ENCODE results near the gene CDC45.

The CDC45 gene

DNA sequence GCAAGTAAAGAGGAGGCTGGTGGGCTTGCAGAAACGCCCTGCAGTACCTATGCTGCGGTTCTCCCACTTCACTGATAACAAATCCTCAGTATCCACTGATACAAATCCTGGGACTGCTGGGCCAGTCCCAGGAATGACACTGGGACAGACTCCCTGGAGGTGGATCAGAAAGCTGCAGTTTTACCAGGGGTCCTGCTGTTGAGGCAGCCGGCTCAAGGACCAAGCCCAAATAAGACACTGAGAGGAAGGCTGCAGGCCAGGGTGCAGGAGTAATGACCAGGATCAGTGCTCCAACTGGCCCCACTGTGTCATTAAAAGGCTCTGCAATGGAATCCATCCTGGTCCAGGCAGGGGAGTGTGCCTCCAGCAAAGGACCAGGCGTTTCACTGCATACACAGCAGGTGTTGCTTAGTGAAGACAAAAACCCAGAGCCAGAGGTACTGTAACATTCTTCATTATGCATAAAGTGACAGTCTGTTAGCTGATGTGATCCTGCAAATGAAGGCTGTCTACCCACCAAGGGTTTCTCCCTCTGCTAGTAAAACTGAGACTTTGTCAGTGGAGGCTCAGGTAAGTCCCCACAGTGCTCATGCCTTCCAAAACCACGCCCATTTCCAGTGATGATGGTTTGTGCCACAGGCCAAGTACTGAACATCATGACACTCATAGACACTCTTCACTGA is 30.8 kb upstream of the CDC45 start:
- no peak for DNase-seq

DNA sequence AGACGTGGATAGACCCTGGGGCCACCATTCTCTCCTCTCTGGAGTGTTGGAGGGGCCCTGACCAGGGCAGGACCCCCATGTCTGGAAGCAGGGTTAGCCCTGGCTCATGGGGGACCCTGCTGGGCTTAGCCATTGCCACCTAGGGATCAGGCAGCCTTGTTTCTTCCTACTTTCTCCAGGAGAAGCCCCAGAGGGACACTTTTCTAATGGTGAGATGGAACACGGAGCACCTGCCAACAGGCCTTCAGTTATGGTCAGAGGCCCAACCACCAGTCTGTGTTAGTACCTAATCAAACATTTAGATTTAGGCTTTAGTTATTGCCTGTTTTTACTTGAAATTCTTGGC is 30.3 kb upstream of the CDC45 start:
- DNase-seq: no peak

DNA sequence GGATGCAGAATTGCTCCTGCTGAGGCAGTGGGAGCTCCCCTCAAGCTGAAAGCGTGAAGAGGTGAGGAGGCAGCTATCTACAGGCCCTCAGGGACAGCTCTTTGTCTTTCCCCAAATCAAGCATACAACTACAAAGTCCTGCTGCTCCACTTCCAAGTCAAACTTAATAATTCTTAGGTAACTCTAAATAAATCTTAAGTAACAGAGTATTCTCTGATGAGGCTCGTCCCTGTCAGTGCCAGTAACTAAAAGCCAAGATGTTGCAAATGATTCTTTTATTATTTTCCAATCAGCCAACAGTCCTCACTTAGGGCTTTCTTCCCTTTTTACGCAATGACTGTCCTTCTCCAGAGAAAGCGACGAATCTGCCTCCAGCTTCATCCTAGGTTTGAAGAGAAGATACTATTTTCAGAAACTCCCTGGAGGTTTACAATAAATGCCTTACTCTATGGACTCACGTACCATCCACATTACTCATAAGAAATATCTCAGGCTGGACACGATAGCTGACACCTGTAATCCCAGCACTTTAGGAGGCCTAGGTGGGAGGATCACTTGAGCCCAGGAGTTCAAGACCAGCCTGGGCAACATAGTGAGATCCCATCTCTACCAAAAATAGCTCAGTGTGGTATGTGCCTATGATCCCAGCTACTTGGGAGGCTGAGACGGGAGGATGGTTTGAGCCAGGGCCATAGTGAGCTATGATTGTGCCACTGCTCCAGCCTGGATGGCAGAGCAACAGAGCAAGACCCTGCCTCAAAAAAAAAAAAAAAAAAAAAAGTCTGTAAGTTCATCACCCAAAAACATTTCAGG is 29.2 kb upstream of the CDC45 start:
- no peak for DNase-seq

DNA sequence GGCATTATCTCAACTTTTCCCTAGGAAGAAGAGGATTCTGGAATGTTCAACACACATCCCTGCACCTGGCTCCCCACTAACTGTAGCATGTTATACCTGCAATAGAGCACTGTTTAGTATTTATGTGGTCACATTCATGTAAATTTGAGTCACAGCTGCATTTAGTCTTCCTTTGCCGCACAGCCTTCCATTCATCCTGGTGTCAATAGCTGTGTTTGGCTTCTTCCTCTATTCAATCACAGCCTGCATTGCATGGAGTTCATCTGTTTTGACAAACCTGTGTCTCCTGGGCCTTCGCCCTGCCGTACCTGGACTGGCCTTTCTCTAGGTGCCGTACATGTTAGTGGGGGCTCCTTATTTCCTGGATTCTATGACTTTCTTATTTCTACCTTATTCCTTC is 28.1 kb upstream of the CDC45 start:
- no peak for DNase-seq

DNA sequence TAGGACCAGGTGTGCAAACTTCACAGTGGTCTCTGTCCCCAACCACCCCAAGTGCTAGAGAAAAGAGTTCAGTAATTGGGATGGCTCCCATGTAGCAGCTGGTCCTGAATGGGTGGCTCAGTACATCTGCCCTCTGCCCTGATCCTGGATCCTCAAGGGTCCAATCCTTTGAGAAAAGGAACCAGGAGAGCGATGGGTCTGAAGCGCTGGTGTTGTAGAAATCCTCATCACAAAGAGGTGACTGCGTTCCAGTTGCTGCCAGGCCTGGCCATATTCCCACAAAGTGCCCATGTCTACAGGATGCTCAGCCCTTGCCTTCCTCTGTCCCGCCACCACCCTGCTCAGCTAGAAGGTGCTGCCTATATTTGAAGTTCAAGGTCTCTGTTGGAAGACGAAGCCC is 26.0 kb upstream of the CDC45 start:
- DNase-seq: no peak

DNA sequence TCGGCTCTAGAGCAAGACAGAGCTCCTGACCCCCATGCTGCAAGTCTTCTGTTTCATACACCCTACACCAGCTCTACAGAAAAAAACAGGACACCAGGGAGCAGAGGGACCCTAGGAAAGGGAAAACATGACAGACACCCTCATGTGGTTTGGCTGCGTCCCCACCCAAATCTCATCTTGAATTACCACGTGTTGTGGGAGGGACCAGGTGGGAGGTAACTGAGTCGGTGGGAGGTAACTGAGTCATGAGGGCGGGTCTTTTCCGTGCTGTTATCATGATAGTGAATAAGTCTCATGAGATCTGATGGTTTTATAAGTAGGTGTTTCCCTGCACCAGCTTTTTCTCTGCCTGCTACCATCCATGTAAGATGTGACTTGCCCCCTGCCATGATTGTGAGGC is 25.6 kb upstream of the CDC45 start:
- no peak for DNase-seq

DNA sequence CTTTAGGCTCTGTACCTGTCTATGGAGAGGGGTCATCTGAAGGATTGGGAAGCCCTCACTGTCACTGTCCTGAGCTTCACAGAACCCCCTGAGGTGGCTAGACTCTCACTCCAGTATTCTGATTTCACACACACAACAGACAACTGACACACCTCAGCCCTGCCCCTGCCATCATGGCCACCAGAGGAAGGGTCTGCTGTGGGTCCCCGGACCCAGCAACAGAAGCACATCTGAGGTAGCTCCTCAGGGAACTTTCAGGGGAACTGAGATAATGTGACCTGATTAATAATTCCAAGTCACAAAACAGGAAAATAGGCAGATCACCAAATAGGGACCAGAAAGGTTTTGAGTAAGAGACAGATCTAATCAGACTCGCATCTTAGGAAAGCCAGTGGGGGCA is 24.7 kb upstream of the CDC45 start:
- no peak for DNase-seq

DNA sequence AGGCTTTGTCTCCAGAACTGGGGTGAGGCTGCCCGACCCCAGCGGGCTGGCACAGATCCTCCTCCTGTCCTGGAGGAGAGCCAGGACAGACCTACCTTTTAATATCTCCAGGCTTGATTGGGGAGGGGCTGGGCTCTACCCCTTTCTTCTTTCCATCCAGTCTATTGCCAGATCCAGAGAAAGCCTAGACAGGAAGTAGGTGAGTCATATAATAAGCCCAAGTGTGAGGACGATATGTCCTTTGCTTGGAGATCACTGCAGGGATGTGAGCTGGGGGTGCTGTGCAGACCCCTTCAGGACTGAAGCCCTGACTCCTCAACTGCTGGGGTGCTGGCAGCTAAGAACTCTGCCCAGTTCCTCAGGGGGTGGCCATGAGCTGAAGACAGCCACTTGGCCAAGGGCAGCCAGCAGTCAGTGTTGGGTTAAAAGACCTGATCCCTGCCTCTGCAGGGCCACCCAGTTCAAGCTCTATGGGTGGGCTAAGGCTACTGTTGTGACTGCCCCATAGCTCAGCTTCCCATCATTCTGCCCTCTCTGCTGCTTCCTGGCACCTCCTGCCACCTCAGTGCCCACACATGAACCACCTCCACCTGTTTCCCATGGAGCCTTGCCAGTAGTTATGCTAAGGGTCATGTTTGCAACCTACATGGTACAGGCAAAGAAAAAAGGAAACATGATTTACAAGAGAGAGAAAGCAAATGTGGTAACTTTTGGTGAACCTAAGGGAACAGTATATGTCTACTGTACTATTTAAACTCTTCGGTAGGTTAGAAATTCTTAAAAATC is 23.9 kb upstream of the CDC45 start:
- no peak for DNase-seq

DNA sequence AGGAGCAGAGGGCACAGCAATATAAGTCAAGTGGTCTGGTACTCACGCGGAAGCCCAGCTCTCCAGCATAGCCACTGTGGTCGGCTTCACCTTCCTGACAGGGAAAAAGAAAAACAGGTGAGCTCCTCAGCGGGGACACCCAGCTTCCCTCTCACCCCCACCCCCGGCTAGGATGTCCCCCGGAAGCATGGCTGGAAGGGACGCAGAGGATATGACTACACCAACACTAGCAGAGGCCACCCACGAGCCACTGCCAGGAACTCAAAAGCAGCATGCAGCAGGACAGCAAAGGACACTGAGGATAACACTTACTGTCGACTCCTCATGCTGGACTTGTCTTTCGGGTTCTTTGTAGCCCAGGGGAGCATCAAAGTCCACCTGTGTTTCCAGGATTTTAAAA is 23.2 kb upstream of the CDC45 start:
- DNase-seq: no peak

DNA sequence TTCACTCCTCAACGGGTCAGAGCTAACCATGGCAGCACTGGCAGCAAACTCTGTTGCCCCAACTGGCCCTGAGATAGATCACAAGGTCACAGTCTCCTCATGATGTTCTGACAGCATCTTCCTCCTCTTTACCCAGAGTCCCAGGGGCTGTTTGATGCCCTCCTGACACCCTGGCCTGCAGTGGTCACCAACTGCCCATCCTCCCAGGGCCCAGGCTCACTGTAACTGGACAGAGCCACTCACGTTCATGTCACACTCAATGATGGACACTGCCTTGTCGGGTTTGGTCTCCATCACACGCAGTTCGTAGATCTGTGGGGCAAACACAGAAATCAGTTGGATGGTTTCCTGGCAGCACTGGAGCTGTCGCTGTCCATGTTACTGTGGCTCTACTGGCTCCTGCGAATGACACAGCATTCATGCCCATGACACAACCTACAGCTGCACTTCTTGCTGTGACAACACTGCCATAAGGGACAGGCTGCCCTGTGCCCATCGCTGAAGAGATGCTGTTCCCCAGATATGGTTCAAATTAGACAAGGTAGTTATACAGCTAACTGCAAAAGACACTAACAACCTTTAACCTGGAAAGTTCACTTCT is 21.8 kb upstream of the CDC45 start:
- no peak for DNase-seq

DNA sequence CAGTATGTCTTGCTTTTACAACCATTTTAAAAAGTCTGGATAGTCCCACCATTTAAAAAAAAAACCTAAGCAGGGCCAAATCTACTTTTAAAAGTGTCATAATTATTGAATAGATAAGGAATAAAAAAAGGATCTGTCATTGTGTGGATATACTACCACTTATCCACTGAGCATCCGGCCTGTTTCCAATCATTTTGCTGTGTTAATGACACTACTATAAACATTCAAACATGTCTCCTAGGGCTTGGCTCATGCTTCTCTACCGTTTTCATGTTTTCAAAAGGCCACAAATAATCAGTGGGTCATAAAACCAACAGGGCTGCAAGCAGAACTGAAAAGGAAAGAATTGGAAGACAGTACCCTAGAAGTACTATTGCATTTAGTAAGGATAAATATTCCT is 19.7 kb upstream of the CDC45 start:
- no peak for DNase-seq

DNA sequence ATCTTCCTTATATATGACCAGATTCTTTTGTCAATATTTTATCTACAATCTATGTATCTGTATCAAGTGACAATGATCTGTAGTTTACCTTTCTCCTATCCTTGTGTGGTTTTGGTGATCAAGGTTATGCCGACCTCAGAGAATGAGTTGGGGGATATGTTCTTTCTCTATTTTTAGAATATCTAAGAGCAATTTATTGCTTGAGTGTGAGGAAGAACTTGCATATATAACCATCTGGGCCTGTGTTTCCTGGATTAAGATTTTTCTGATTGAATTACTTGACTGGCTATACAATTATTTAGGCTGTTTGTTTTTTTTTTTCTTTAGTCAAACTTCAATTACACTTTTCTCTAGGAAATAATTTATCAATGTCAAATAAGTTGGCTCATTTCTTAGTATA is 18.2 kb upstream of the CDC45 start:
- DNase-seq: no peak

DNA sequence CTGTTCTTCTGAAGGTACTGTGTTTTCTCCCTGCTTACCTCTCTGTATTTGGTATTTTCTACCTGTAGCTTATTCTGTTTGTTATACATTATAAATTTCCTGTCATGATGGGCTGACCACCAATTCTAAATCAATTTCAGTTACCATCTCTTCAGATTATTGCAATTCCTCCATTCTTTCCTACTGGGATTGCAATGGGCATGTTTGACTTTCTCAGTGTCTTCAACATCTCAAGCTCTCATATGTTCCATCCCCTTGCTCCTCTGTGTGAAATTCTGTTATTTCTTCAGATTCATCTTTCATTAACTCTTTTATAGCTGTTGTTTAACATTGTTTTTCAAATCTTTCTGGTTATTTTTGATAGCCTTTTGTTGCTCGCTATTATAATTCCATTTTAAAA is 16.7 kb upstream of the CDC45 start:
- DNase-seq: no peak

DNA sequence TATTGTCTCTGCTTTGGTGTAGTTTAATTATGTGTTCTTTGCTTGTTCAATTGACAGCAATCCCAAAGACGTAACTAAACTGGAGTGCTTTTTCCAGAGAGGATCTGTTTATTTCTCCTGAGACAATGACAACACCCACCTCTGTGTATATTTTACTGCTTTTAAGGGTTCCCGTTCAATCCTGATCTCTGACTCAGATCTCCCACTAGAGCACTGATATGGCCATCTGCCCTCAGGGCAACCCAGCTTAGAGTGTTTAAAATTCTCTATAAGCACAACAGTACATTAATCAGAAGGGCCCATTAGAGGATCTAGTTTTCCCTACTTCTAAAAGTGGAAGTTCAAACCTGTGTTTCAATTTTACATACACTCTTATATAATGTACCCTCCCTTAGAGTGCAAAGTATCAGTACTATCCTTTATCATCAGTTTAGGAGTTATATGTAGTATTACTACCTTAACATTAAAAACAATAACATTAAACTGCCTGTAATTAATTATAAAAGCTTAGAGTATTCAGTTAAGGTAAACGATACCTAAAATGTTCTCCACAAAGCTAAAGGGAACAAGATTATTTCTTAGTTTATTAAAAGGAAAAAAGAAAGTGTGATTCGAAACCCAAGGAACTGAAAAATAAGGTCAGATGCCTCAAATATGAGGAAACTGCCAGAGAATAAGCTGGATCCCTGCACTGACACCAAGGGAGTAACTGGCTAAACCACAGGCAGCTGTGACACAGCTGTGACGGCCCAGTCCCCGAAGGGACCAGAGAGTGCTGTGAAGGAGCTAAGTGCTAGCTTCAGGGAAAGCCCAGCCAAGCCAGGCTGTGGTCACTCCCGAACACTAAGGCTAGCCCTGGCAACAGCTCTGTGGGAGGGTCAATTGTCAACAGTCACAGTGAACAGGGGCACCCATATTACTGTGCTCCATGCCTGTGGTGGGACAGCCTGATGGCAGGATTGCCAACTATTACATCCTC is 15.9 kb upstream of the CDC45 start:
- no peak for DNase-seq

DNA sequence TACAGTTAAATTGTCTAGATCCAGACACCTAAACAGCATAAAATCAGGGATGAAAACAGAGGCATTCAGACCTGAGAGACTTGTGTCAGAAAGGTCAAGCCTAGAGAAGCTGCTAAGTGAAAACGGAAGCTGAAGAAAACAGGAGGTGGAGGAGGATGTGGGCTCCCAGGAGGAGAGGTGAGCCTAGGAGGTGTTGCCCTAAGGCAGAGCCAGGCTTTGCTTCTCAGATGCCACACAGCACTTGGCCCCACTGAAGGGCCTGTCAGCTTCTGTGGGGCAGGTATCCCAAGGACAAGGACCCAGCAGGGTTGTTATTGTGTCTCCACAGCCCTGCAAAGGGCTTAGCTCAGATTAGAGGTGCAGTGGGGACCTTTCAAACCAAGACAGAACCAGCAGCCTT is 15.2 kb upstream of the CDC45 start:
- DNase-seq: no peak

DNA sequence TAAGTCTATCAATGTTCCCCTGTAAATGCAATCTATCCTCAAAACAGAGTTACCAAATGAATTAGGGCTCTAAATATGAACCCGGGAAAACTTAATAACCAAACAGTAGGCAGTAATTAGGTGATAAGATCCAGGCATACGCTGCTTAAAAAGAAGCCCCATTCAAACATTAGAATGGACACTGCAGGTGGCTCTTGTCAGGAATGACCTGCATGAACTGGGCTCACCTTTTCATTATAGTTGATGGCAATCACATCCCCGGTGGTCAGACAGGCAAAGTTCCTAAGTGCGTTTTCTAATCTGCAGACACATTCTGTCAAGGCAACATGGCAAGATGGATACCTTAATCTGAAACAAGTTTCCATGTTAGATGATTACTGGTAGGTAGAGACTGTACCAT is 14.7 kb upstream of the CDC45 start:
- DNase-seq: no peak

DNA sequence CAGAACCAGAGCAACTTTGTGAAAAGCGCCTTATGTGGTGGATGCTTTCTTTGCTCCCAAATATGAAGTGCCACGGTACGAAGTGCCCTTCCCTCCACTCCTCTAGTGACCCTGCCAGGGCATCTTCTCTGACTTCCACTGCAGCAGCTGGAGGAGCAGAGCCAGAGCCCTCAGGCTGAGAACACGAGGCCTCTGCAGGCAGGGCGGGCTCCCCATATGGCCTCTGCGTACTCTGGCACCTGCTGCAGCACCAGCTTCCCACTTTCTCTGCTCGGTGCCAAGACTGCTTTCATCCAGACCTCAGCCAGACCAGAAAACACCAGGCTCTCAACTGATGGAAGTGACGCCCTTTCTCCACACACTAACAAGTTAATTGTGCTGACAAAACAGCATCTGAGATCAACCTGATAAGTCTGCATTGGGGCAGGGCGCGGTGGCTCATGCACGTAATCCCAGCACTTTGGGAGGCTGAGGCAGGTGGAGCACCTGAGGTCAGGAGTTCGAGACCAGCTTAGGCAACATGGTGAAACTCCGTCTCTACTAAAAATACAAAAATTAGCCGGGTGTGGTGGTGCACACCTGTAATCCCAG is 13.5 kb upstream of the CDC45 start:
- no peak for DNase-seq

DNA sequence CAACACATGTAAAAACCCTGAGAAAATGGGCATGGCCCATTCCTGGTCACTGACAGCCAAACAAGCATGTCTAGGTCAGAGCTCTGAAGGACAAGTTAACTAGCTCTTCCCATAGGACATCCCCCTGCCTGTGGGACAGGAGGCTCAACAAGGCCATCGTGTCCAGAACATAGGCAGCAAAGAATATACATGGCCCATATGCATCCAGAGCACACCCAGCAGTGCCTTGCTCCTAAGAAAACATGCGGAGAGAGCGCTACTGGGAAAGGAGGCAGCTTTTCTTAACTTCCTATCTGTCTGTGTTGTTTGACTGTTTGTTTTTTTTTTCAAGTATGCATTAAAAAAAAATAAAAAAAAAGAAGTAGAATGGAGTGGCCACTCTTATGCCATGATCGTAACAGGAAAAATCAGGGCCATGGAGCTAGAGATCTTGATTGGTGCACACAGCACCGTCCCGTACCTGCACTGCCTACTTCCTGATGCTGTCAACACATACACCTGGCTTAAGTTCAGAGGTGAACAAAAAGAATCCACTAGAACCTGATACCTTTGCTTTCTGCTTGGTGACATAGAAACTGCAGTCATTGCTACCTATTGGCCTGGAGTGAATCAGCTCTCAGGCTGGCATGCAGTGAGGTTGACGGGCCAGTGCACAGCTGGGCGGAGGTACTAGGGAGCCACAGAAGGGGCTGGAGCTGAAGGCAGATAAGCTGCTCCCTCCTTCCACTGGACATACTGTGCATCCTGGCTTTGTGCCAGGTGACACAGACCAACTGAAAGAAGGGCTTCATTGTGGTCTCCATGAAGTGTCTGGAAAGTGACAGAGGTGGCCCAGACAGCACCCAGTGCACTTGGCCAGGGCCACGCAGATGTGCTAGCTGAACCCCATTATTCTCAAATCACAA is 12.6 kb upstream of the CDC45 start:
- no peak for DNase-seq

DNA sequence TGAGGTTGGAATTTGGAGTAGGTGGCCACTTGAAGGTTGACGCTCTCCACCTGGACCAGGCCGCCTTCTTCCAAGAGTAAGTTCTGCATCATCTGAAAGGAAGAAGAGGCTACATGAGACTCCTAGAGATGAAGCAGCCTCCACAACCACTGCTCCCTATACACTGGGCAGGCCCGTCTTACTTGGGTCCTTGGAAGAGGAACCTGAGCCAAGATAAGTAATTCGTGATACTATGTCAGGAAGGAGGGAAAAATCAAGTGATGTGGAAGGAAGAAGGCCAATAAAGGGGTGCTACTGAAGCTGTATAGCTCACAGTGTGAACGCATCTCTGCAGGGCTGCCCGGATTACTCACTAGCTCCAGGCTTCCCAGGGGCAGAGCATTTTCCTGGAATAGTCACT is 11.8 kb upstream of the CDC45 start:
- DNase-seq: no peak

DNA sequence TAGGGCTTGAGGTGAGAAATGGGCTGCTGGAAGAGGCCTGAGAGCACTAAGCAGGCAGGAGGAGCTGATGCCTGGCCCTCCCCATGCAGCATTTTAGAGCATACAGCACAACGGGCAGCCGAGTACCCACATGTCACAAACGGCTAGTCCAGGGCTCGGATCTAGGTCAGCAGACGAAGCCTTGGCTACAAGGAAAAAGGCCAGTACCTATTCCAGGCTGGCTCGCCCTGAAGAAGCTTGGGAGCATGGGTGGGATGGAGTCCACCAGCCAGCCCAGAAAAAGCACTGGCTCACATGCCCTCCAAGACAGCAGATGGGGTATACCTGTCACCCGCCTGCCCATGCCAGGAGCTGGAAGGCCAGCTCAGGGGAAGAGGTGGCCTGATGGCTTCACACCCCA is 10.3 kb upstream of the CDC45 start:
- DNase-seq: no peak

DNA sequence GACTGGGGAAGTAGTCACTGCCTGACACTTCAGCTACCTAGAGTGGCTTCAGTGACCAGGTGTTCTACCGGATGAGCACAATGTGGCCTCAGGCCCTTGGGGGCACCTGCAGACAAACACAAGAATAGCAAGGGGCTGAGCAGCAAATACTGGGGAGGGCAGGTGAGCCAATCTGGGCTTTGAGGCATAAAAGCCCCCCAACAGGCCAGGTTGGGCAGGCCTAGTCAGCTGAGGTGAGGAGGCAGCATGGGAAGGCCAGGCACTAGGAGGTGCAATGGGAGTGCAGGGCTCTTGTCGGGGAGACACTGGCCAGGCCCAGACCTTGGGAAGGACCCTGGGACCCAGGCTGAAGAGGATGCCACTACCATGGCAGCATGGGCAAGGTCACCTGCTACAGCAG is 9.7 kb upstream of the CDC45 start:
- no peak for DNase-seq

Measured in NCI-H187 treated with DMSO at 0.1 percent for 48 hours (cell line).